BE2C (cell line): ENCODE data around the gene HS6ST2.

Source experiments
- DNase-seq: peaks from one replicate; pipeline ENCODE4 v3.0.0-alpha.2; 2020
- H3K27me3 ChIP-seq: fragments of 250-450 bp; sonication (Bioruptor Pico); 2 replicates; pipeline ENCODE4 v1.5.1; 2020; ENCODE audit warnings: mild to moderate bottlenecking
- H3K36me3 ChIP-seq: fragments of 250-450 bp; sonication (Bioruptor Pico); 2 replicates; pipeline ENCODE4 v1.5.1; 2020; ENCODE audit warnings: mild to moderate bottlenecking
- H3K4me1 ChIP-seq: fragments of 250-450 bp; sonication (Bioruptor Pico); 2 replicates; pipeline ENCODE4 v1.5.1; 2020
- H3K4me3 ChIP-seq: 2 replicates; pipeline ENCODE4 v1.5.1; 2011; ENCODE audit warnings: low read depth, low read length
- H3K9me3 ChIP-seq: fragments of 250-450 bp; sonication (Bioruptor Pico); 2 replicates; pipeline ENCODE4 v1.5.1; 2020
- TF ChIP-seq, protein P1 (sequence below): IDR thresholded peaks from 2 replicates; pipeline ENCODE4 v1.5.1; 2012; ENCODE audit warnings: mild to moderate bottlenecking, low read depth, low read length

The HS6ST2 gene

DNA sequence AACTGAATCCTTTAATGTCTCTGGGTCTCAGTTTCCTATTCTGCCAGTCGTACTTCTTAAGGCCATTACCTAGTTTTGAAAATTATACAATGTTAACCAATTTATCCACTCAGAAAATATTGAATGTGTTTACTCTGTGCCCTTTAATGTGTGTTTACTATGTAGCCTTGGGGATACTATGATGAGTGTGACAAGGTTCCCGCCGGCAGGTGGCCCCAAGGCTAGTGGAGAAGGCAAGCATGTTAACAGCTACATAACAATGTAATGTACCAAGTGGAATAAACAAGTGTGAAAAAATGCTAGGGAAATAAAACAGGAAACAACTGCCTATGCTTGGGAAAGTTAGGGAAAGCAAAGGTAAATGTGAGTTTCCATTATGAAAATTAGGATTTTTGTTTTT is 282.3 kb downstream of the HS6ST2 start:
- Histone ChIP-seq H3K4me3 (no peak overlapping the region), H3K27me3 (no peaks in the 10 kb centered on the region), H3K9me3 (no peaks in the 10 kb centered on the region), H3K36me3 (no peaks in the 10 kb centered on the region), H3K4me1 (no peaks in the 10 kb centered on the region)
- TF ChIP-seq, protein P1, sequence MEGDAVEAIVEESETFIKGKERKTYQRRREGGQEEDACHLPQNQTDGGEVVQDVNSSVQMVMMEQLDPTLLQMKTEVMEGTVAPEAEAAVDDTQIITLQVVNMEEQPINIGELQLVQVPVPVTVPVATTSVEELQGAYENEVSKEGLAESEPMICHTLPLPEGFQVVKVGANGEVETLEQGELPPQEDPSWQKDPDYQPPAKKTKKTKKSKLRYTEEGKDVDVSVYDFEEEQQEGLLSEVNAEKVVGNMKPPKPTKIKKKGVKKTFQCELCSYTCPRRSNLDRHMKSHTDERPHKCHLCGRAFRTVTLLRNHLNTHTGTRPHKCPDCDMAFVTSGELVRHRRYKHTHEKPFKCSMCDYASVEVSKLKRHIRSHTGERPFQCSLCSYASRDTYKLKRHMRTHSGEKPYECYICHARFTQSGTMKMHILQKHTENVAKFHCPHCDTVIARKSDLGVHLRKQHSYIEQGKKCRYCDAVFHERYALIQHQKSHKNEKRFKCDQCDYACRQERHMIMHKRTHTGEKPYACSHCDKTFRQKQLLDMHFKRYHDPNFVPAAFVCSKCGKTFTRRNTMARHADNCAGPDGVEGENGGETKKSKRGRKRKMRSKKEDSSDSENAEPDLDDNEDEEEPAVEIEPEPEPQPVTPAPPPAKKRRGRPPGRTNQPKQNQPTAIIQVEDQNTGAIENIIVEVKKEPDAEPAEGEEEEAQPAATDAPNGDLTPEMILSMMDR, result no peak
- DNase-seq, result no peak

DNA sequence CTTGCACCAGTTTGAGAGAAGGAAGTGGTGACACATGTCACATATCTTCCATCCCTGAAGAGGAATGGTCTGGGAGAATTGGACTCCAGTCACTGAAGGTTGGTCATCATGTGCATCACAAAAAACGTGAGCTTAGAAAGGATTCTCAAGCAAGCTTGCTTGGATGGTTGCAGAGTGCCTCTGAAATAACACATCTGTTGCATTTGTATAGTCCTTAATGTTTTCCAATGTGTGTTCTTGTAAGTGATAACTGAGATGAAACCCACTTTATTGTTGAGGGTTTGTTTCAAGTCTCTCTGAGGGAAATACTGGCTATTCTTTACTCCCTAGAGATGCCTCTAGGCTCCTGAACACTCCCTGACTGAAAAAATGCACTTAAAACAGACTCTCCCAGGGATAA is 285.1 kb downstream of the HS6ST2 start:
- no peaks in the 10 kb centered on the region for H3K36me3 ChIP-seq
- DNase-seq, result no peak
- no peak overlapping the region for H3K4me3 ChIP-seq
- TF ChIP-seq, protein P1, result no peak
- H3K27me3 ChIP-seq, result no peaks in the 10 kb centered on the region
- no peaks in the 10 kb centered on the region for H3K4me1 ChIP-seq
- H3K9me3 ChIP-seq, result no peaks in the 10 kb centered on the region

DNA sequence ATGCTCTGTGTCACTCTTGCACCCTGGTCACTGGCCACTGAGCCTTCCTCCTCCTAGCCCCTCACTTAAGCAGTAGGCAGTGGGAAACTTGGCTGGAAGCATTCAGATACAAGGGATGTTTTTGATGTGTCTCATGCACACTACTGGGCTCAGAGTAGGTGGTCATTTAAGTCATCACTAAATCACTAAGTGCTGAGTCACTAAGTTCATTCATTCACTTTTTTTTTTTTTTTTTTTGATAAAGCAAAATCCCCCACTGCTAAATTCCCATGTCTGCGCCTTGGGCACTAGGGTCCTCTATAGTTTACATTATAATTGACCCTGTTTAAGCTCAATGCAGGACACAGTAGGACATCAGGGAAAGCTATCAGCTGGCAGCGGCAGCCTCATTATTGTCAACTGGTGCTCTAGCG is 287.2 kb downstream of the HS6ST2 start:
- Histone ChIP-seq H3K36me3 (no peaks in the 10 kb centered on the region), H3K27me3 (no peaks in the 10 kb centered on the region), H3K4me1 (no peaks in the 10 kb centered on the region), H3K4me3 (no peak overlapping the region), H3K9me3 (no peaks in the 10 kb centered on the region)
- TF ChIP-seq, protein P1, result no peak
- no peak for DNase-seq

DNA sequence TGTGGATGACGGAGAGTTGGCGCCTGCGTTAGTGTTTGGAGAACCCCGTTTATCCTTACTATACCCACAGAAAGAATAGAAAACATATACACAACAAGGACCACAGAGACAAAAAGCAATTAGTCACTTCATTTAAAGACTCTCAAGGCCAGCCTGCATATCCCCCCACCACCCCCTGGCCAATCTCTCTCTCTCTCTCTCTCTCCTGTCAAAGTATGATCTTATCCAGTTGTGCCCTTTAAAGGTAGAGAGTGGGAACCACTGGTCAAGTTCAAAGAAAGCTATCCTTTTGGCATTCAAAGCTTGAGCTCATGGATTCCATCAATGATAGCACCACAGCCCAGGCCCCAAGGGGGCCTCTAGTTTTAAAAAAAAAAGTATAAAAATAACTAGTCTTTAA is 289.3 kb downstream of the HS6ST2 start:
- Histone ChIP-seq H3K4me1 (no peaks in the 10 kb centered on the region), H3K27me3 (no peaks in the 10 kb centered on the region)
- TF ChIP-seq, protein P1, result no peak

DNA sequence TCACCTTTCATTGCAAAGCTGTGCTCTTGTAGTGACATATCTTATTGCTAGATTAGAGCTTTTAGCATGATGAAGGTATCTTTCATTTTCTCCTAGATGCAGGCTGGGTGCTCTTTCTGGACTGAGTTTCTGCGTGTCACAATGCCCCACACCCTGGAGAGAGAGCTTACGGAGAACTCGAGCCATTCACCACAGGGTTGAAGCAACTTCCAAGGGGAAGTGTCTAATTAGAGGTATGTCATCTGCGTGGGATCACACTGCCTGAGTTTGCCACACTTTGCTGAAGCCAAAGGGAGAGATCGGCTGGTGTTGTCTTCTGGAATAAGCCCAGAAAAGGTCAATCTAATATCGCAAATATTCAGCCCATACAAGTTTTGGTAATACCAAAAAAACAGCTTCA is 290.3 kb downstream of the HS6ST2 start:
- no peaks in the 10 kb centered on the region for H3K36me3 ChIP-seq
- no peaks in the 10 kb centered on the region for H3K9me3 ChIP-seq
- no peak for DNase-seq
- TF ChIP-seq, protein P1, result no peak
- no peak overlapping the region for H3K4me3 ChIP-seq
- no peaks in the 10 kb centered on the region for H3K4me1 ChIP-seq
- no peaks in the 10 kb centered on the region for H3K27me3 ChIP-seq

More for the DNA sequence above, 289.3 kb downstream of the HS6ST2 start:
- no peak for DNase-seq
- no peaks in the 10 kb centered on the region for H3K9me3 ChIP-seq
- no peaks in the 10 kb centered on the region for H3K36me3 ChIP-seq
- no peak overlapping the region for H3K4me3 ChIP-seq

DNA sequence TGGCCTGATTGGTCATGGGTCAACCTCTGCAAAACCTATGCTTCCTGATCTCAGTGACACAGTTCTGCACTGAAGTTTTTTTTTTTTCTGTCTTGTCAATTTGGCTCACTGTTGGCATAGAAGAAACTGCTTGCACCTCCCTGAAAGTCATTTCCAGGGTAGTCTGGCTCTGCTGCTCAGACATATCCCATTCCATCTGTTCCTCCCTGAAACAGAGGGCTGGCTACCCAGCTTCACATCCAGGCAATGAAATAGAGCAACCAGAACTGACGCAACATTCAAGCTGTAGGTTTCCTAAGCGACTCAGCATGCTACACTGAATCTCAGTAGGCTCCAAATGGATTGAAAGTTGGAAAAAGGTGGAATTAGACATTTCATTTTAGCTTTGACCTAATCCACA is 292.8 kb downstream of the HS6ST2 start:
- TF ChIP-seq, protein P1, result no peak
- H3K36me3 ChIP-seq, result no peaks in the 10 kb centered on the region
- DNase-seq, result no peak
- H3K27me3 ChIP-seq, result no peaks in the 10 kb centered on the region
- no peak overlapping the region for H3K4me3 ChIP-seq
- no peaks in the 10 kb centered on the region for H3K4me1 ChIP-seq
- H3K9me3 ChIP-seq, result no peaks in the 10 kb centered on the region
